GM18909 (cell line): Measurements from ENCODE around the gene PLEKHG7.
"Not testable (repeated sequence)": the region's sequence is repeated elsewhere in the genome, so short reads cannot be mapped to it uniquely, and the experiment has no call there.

Source experiments
- ATAC-seq: cut with Tn5 transposase; IDR thresholded peaks from one replicate; pipeline ENCODE4 v1.9.1; 2021; ENCODE audit warnings: mild to moderate bottlenecking; ENCODE audit not compliant: unreplicated experiment, poor library complexity

Gene PLEKHG7

DNA sequence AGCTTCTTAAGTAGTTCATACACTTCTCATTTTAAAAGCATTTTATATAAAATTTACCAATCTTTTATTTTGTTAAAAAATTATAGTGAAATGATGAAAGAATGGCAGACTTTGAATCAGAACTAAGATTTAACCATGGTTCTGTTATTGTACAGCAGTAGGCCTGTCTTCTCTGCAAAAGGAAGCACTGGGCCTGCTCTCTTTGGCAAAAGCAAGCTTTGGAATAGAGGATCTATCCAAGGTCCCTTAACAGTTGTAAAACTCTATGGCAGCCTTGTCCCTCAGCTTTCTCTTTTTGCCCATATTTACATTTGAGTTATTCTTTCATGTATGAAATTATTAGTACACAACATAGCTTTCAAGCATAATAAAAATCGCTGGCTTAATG is 82.8 kb downstream of the PLEKHG7 start:
- no peak for ATAC-seq

- no peak for ATAC-seq
Observed at GRCh38 chr12:92786045-92786444, 83.3 kb downstream of the PLEKHG7 start.

DNA sequence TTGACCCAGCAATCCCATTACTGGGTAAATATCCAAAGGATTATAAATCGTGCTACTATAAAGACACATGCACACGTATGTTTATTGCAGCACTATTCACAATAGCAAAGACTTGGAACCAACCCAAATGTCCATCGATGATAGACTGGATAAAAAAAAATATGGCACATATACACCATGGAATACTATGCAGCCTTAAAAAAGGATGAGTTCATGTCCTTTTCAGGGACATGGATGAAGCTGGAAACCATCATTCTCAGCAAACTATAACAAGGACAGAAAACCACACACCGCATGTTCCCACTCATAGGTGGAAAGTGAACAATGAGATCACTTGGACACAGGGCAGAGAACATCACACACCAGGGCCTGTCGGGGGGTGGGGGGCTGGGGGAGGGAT is 91.6 kb downstream of the PLEKHG7 start:
- ATAC-seq = not testable (repeated sequence)

GRCh38 chr12:92794814-92795213 is 92.0 kb downstream of the PLEKHG7 start:
- ATAC-seq = no peak

GRCh38 chr12:92796650-92797049 is 93.9 kb downstream of the PLEKHG7 start:
- no peak for ATAC-seq

GRCh38 chr12:92802906-92803305 is 100.1 kb downstream of the PLEKHG7 start:
- ATAC-seq = no peak

GRCh38 chr12:92803903-92804302 is 101.1 kb downstream of the PLEKHG7 start:
- no peak for ATAC-seq

DNA sequence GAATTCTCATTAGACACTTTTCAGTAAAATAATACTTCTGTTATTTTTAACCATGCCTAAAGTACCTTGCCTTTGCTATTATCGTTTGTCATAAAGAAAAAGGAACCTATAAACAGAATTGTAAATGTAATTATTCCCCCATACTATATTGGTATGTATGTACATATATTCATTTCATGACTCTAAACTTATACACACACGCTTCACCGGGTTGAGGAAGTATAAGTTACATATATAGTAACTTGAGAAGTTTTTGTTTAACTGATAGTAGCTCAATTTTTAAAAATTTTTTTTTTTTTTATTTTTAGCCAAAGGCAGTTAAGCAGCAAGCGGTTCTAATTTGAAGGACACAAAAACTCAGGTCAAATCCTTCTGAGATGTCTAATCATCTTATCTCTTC is 107.6 kb downstream of the PLEKHG7 start:
- ATAC-seq = peak; percentile 86

GRCh38 chr12:92814584-92814983 is 111.8 kb downstream of the PLEKHG7 start:
- ATAC-seq = no peak

- no peak for ATAC-seq
Observed at GRCh38 chr12:92821142-92821541, 118.4 kb downstream of the PLEKHG7 start.
